Activated CD8-positive, alpha-beta memory T cell treated with anti-CD3 and anti-CD28 coated beads, Interleukin-2, amount 10 ng/mL, durations not matched to agents 7 days and 5 days (primary cell): Measurements from ENCODE around the gene LRRIQ4. TPM values are rescaled to one million over a fixed set of nuclear protein-coding genes. Genes with fewer than 3 reads are reported as not detected.

Source experiments
- ATAC-seq: fragments of 150-1000 bp; cut with Tn5 transposase; one replicate; pipeline ENCODE4 v1.10.0; 2021; ENCODE audit warnings: moderate library complexity
- CTCF ChIA-PET: fragments of 350-600 bp; sonication (Branson Sonifier 250); formaldehyde crosslinking; loops from one replicate; lab custom pipeline; 2021; ENCODE audit warnings: antibody characterized with exemption; lab: Charles Lee
- DNase-seq: peaks from one replicate; pipeline ENCODE4 v3.0.0-alpha.2; 2020
- H3K27ac Mint-ChIP-seq: one replicate; pipeline ENCODE4 v1.8.0; 2021; ENCODE audit warnings: mild to moderate bottlenecking, mixed read lengths
- H3K27me3 Mint-ChIP-seq: one replicate; pipeline ENCODE4 v1.8.0; 2021; ENCODE audit warnings: mixed read lengths
- H3K36me3 Mint-ChIP-seq: one replicate; pipeline ENCODE4 v1.8.0; 2021; ENCODE audit warnings: mild to moderate bottlenecking, mixed read lengths
- H3K4me1 Mint-ChIP-seq: one replicate; pipeline ENCODE4 v1.8.0; 2021; ENCODE audit warnings: mixed read lengths
- H3K4me3 Mint-ChIP-seq: one replicate; pipeline ENCODE4 v1.8.0; 2021; ENCODE audit warnings: mild to moderate bottlenecking, moderate library complexity, mixed read lengths
- H3K9me3 Mint-ChIP-seq: one replicate; pipeline ENCODE4 v1.8.0; 2022; ENCODE audit warnings: low read depth, mixed read lengths
- total RNA-seq, 2 experiments: library from RNA; stranded (reverse); gene quantifications; one replicate each; pipeline ENCODE4 v1.2.3, GENCODE V29; 2021

The LRRIQ4 gene
- total RNA-seq, 2 experiments from 2014 or later: 0.23 to 0.35 TPM

GRCh38 chr3:169818316-169818715, 5.6 kb downstream of the LRRIQ4 start:
- Mint-ChIP-seq H3K36me3 (peaks cover 11% of the 10 kb centered on the region), H3K4me1 (peaks cover 11% of the 10 kb centered on the region), H3K27me3 (peaks cover 44% of the 10 kb centered on the region), H3K9me3 (peaks cover 15% of the 10 kb centered on the region), H3K27ac (no peak overlapping the region), H3K4me3 (no peak overlapping the region)
- CTCF ChIA-PET: interaction anchor here (1.4 kb wide), 1 partner anchor 360 kb away, joined by 3 read pairs; no protein-coding TSS in a partner anchor
- ATAC-seq (no peak), DNase-seq (no peak)

- H3K4me3 Mint-ChIP-seq: no peak overlapping the region
- no peak overlapping the region for H3K27ac Mint-ChIP-seq
- no peak for ATAC-seq
- H3K4me1 Mint-ChIP-seq: no peaks in the 10 kb centered on the region
- H3K27me3 Mint-ChIP-seq: peaks cover 47% of the 10 kb centered on the region
- CTCF ChIA-PET: no interaction called here
- DNase-seq: no peak
- H3K36me3 Mint-ChIP-seq: no peaks in the 10 kb centered on the region
- H3K9me3 Mint-ChIP-seq: peaks cover 3% of the 10 kb centered on the region
Measured at GRCh38 chr3:169822091-169822490, 9.4 kb downstream of the LRRIQ4 start.

GRCh38 chr3:169822540-169822939, 9.9 kb downstream of the LRRIQ4 start:
- ATAC-seq (no peak), DNase-seq (no peak)
- CTCF ChIA-PET: no interaction called here
- H3K27ac Mint-ChIP-seq: no peak overlapping the region
- H3K4me1 Mint-ChIP-seq: no peaks in the 10 kb centered on the region
- H3K36me3 Mint-ChIP-seq: no peaks in the 10 kb centered on the region
- H3K4me3 Mint-ChIP-seq: no peak overlapping the region
- peaks cover 42% of the 10 kb centered on the region for H3K27me3 Mint-ChIP-seq
- H3K9me3 Mint-ChIP-seq: no peaks in the 10 kb centered on the region

- H3K27ac Mint-ChIP-seq: no peak overlapping the region
- no peaks in the 10 kb centered on the region for H3K36me3 Mint-ChIP-seq
- no peaks in the 10 kb centered on the region for H3K4me1 Mint-ChIP-seq
- CTCF ChIA-PET: no interaction called here
- H3K9me3 Mint-ChIP-seq: no peaks in the 10 kb centered on the region
- no peak for DNase-seq
- no peak for ATAC-seq
- H3K27me3 Mint-ChIP-seq: peaks cover 39% of the 10 kb centered on the region
- no peak overlapping the region for H3K4me3 Mint-ChIP-seq
Measured at GRCh38 chr3:169822983-169823382, 10.3 kb downstream of the LRRIQ4 start.

- H3K9me3 Mint-ChIP-seq: no peaks in the 10 kb centered on the region
- peaks cover 24% of the 10 kb centered on the region for H3K27me3 Mint-ChIP-seq
- H3K27ac Mint-ChIP-seq: no peak overlapping the region
- H3K4me3 Mint-ChIP-seq: no peak overlapping the region
- ATAC-seq (no peak), DNase-seq (no peak)
- peaks cover 9% of the 10 kb centered on the region for H3K4me1 Mint-ChIP-seq
- CTCF ChIA-PET: interaction anchor here (1.5 kb wide), 1 partner anchor 12 kb away, joined by 3 read pairs; no protein-coding TSS in a partner anchor
- H3K36me3 Mint-ChIP-seq: no peaks in the 10 kb centered on the region
Measured at GRCh38 chr3:169825316-169825715, 12.6 kb downstream of the LRRIQ4 start.

GRCh38 chr3:169827712-169828111, 15.0 kb downstream of the LRRIQ4 start:
- Mint-ChIP-seq H3K27ac (no peak overlapping the region), H3K36me3 (no peaks in the 10 kb centered on the region), H3K27me3 (peaks cover 12% of the 10 kb centered on the region), H3K9me3 (no peaks in the 10 kb centered on the region), H3K4me3 (no peak overlapping the region), H3K4me1 (peaks cover 9% of the 10 kb centered on the region)
- ATAC-seq: no peak
- DNase-seq: no peak
- CTCF ChIA-PET: no interaction called here

GRCh38 chr3:169835533-169835932, 22.9 kb downstream of the LRRIQ4 start:
- no peak for ATAC-seq
- CTCF ChIA-PET: no interaction called here
- peaks cover 7% of the 10 kb centered on the region for H3K27me3 Mint-ChIP-seq

GRCh38 chr3:169836078-169836941, 23.6 kb downstream of the LRRIQ4 start:
- CTCF ChIA-PET: no interaction called here
- no peak overlapping the region for H3K4me3 Mint-ChIP-seq
- DNase-seq (no peak), ATAC-seq (no peak)
- H3K27ac Mint-ChIP-seq: no peak overlapping the region
- H3K9me3 Mint-ChIP-seq: no peaks in the 10 kb centered on the region
- peaks cover 11% of the 10 kb centered on the region for H3K27me3 Mint-ChIP-seq
- no peaks in the 10 kb centered on the region for H3K36me3 Mint-ChIP-seq
- H3K4me1 Mint-ChIP-seq: no peaks in the 10 kb centered on the region

More at GRCh38 chr3:169835533-169835932, 22.9 kb downstream of the LRRIQ4 start:
- no peak for DNase-seq
- Mint-ChIP-seq H3K4me3 (no peak overlapping the region), H3K36me3 (no peaks in the 10 kb centered on the region), H3K9me3 (no peaks in the 10 kb centered on the region), H3K27ac (no peak overlapping the region), H3K4me1 (no peaks in the 10 kb centered on the region)

GRCh38 chr3:169836942-169837275, 24.2 kb downstream of the LRRIQ4 start:
- no peak overlapping the region for H3K27ac Mint-ChIP-seq
- H3K27me3 Mint-ChIP-seq: peaks cover 13% of the 10 kb centered on the region
- no peak for ATAC-seq

GRCh38 chr3:169838511-169839030, 25.9 kb downstream of the LRRIQ4 start:
- Mint-ChIP-seq H3K36me3 (no peaks in the 10 kb centered on the region), H3K9me3 (no peaks in the 10 kb centered on the region), H3K4me3 (no peak overlapping the region), H3K27me3 (peaks cover 15% of the 10 kb centered on the region), H3K27ac (no peak overlapping the region), H3K4me1 (no peaks in the 10 kb centered on the region)
- DNase-seq (no peak), ATAC-seq (no peak)
- CTCF ChIA-PET: no interaction called here

More at GRCh38 chr3:169836942-169837275, 24.2 kb downstream of the LRRIQ4 start:
- DNase-seq: no peak
- H3K36me3 Mint-ChIP-seq: no peaks in the 10 kb centered on the region
- H3K4me1 Mint-ChIP-seq: no peaks in the 10 kb centered on the region
- CTCF ChIA-PET: no interaction called here
- H3K9me3 Mint-ChIP-seq: no peaks in the 10 kb centered on the region
- H3K4me3 Mint-ChIP-seq: no peak overlapping the region

- CTCF ChIA-PET: no interaction called here
- Mint-ChIP-seq H3K27ac (no peak overlapping the region), H3K36me3 (no peaks in the 10 kb centered on the region), H3K9me3 (no peaks in the 10 kb centered on the region), H3K4me3 (no peak overlapping the region), H3K27me3 (peaks cover 27% of the 10 kb centered on the region), H3K4me1 (no peaks in the 10 kb centered on the region)
- ATAC-seq (no peak), DNase-seq (no peak)
Measured at GRCh38 chr3:169841171-169841570, 28.5 kb downstream of the LRRIQ4 start.

GRCh38 chr3:169842960-169843359, 30.3 kb downstream of the LRRIQ4 start:
- H3K4me3 Mint-ChIP-seq: no peak overlapping the region
- CTCF ChIA-PET: interaction anchor here (1.0 to 1.1 kb wide), 2 partner anchors 80 to 178 kb away, joined by 3 read pairs; no protein-coding TSS in a partner anchor
- ATAC-seq: no peak
- H3K9me3 Mint-ChIP-seq: no peaks in the 10 kb centered on the region
- no peak overlapping the region for H3K27ac Mint-ChIP-seq
- no peaks in the 10 kb centered on the region for H3K4me1 Mint-ChIP-seq
- H3K27me3 Mint-ChIP-seq: peaks cover 33% of the 10 kb centered on the region
- no peak for DNase-seq
- no peaks in the 10 kb centered on the region for H3K36me3 Mint-ChIP-seq

GRCh38 chr3:169846458-169847193, 34.0 kb downstream of the LRRIQ4 start:
- no peak for DNase-seq
- Mint-ChIP-seq H3K27me3 (peaks cover 29% of the 10 kb centered on the region), H3K4me3 (no peak overlapping the region), H3K36me3 (no peaks in the 10 kb centered on the region), H3K9me3 (no peaks in the 10 kb centered on the region), H3K4me1 (no peaks in the 10 kb centered on the region), H3K27ac (no peak overlapping the region)
- CTCF ChIA-PET: interaction anchor here (1.3 kb wide), 1 partner anchor 16 kb away, joined by 4 read pairs; no protein-coding TSS in a partner anchor
- ATAC-seq: no peak
